Measurements from ENCODE around the gene OGFOD1.

OGFOD1 gene

GRCh38 chr16:56450275-56450985, 924 bp upstream of the OGFOD1 start:
- TF ChIP-seq ZFX (IDR thresholded peaks at IDR 0.05; ENCODE audit: borderline replicate concordance) (no peak), CTCF (IDR thresholded peaks at IDR 0.05) (no peak)
- peak overlapping the region; percentile 85 for H3K27ac ChIP-seq

GRCh38 chr16:56451753-56452689, 667 bp downstream of the OGFOD1 start:
- no peak for TF ChIP-seq CTCF (IDR thresholded peaks at IDR 0.05)
- TF ChIP-seq ZFX (IDR thresholded peaks at IDR 0.05; ENCODE audit: borderline replicate concordance), result no peak
- H3K27ac ChIP-seq, result peak overlapping the region; percentile 85

- TF ChIP-seq CTCF (IDR thresholded peaks at IDR 0.05), result no peak
- TF ChIP-seq ZFX (IDR thresholded peaks at IDR 0.05; ENCODE audit: borderline replicate concordance), result no peak
- H3K27ac ChIP-seq, result no peak overlapping the region
These were observed 6.6 kb downstream of the OGFOD1 start for GRCh38 chr16:56457927-56458470.

DNA sequence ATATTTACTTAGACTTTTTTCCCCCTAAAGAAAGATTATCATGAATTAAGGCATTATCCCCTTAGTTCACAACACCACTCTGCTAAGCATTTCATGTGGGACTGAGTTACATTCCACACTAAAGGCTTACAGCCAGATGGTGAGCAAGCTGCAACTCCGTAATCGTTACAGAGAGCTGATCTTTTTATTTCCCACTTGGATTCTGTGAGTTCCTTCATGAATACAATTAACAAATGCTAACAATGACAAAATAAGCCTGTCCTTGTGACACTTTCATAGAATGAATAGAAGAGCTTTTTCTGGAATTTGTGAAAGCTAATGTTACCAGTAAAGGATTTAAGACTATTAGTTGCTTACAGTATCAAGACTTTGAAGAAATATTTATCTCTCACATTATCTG, 8.7 kb downstream of the OGFOD1 start:
- no peak overlapping the region for H3K27ac ChIP-seq
- TF ChIP-seq ZFX (IDR thresholded peaks at IDR 0.05; ENCODE audit: borderline replicate concordance) (no peak), CTCF (IDR thresholded peaks at IDR 0.05) (no peak)

DNA sequence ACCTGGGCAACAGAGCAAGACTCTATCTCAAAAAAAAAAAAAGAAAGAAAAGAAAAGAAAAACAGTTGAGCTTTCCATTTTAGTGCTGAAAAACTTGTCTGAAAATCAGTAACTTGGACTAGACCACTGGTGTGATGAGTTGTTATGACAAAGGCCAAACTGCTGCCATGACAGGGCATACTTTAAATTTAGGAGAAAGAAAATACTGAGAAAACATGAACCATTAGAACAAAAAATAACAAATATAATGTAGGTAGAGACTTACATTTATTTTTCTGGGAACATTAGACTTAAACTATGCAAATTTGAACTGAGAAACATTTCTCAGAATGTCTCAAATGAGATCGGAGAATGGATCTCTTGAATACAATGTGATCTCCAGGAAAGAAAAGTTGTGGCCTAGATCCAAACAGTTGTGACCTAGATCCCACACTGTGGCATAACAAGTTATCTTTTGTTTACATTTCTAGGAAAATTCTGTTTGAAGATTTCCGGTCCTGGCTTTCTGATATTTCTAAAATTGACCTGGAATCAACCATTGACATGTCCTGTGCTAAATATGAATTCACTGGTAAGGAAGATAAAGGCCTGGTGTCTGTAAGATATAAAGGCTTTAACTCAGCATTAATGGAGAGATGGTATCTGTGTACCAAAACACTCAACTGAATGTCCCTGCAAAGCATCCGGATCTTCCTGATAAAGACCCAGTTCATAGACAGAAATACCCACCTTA, 10.9 kb downstream of the OGFOD1 start:
- TF ChIP-seq CTCF (IDR thresholded peaks at IDR 0.05) (no peak), ZFX (IDR thresholded peaks at IDR 0.05; ENCODE audit: borderline replicate concordance) (no peak)
- H3K27ac ChIP-seq, result no peak overlapping the region

DNA sequence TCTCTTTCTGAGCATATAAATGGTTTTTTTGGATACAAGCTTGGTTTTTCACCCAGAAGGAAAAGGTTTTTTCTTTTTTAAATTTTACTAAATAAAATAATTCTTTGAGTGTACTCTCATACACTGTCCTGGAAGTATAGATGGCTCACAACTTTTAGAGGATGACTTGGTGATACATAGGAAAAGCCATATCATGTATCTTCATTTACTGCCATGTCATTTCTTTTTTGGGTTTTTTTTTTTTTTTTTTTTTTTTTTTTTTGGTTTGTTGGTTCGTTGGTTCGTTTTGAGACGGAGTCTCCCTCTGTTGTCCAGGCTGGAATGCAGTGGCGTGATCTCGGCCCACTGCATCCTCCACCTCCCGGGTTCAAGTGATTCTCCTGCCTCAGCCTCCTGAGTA, 11.8 kb downstream of the OGFOD1 start:
- TF ChIP-seq ZFX (IDR thresholded peaks at IDR 0.05; ENCODE audit: borderline replicate concordance), result no peak
- TF ChIP-seq CTCF (IDR thresholded peaks at IDR 0.05), result no peak
- no peak overlapping the region for H3K27ac ChIP-seq

Measured in 22Rv1 (cell line).